NT2/D1 (cell line): ENCODE measurements around the gene PRKRIP1.

ENCODE experiments used
- SUZ12 ChIP-seq: IDR thresholded peaks from 2 replicates; pipeline ENCODE4 v1.6.1; 2011; ENCODE audit not compliant: insufficient read length, insufficient read depth; ENCODE audit errors: extremely low read depth
- YY1 ChIP-seq: IDR thresholded peaks from 2 replicates; pipeline ENCODE4 v1.6.1; 2011; ENCODE audit not compliant: insufficient read length, insufficient read depth

- TF ChIP-seq YY1 (no peak), SUZ12 (no peak)
Observed at GRCh38 chr7:102413611-102414010, 17.4 kb downstream of the PRKRIP1 start.
